HUES48 (cell line): ENCODE results near the gene ALOX5.
"Not testable (repeated sequence)": the region's sequence is repeated elsewhere in the genome, so short reads cannot be mapped to it uniquely, and the experiment has no call there.

Experiments used
- H3K27ac ChIP-seq: one replicate; pipeline ENCODE4 v1.7.0; 2013; ENCODE audit warnings: low read depth, low read length, inconsistent platforms
- H3K27me3 ChIP-seq: 2 replicates; pipeline ENCODE4 v1.6.1; 2013; ENCODE audit warnings: mild to moderate bottlenecking, low read length; ENCODE audit not compliant: control insufficient read depth, insufficient read depth
- H3K36me3 ChIP-seq: 2 replicates; pipeline ENCODE4 v1.6.1; 2013; ENCODE audit warnings: low read length; ENCODE audit not compliant: control insufficient read depth, insufficient read depth
- H3K4me1 ChIP-seq: 2 replicates; pipeline ENCODE4 v1.6.1; 2013; ENCODE audit warnings: mild to moderate bottlenecking, low read length; ENCODE audit not compliant: control insufficient read depth, insufficient read depth
- H3K4me3 ChIP-seq: 2 replicates; pipeline ENCODE4 v1.5.1; 2013; ENCODE audit warnings: mild to moderate bottlenecking, low read depth, low read length
- H3K9ac ChIP-seq: 2 replicates; pipeline ENCODE4 v1.6.1; 2013; ENCODE audit warnings: mild to moderate bottlenecking, low read depth, low read length, moderate library complexity
- H3K9me3 ChIP-seq: 2 replicates; pipeline ENCODE4 v1.6.1; 2013; ENCODE audit warnings: low read length; ENCODE audit not compliant: control insufficient read depth, insufficient read depth

Gene ALOX5

GRCh38 chr10:45473126-45473525 lies 99.1 kb downstream of the ALOX5 start:
- no peaks in the 10 kb centered on the region for H3K36me3 ChIP-seq

GRCh38 chr10:45476559-45476958 lies 102.5 kb downstream of the ALOX5 start:
- Histone ChIP-seq H3K27me3 (no peaks in the 10 kb centered on the region), H3K27ac (no peak overlapping the region), H3K9ac (no peak overlapping the region), H3K36me3 (no peaks in the 10 kb centered on the region), H3K9me3 (no peaks in the 10 kb centered on the region), H3K4me3 (no peak overlapping the region), H3K4me1 (peaks cover 7% of the 10 kb centered on the region)

More at GRCh38 chr10:45473126-45473525, 99.1 kb downstream of the ALOX5 start:
- Histone ChIP-seq H3K9me3 (no peaks in the 10 kb centered on the region), H3K27me3 (no peaks in the 10 kb centered on the region), H3K27ac (no peak overlapping the region), H3K4me3 (no peak overlapping the region), H3K9ac (no peak overlapping the region), H3K4me1 (peaks cover 12% of the 10 kb centered on the region)

GRCh38 chr10:45480294-45480693 lies 106.3 kb downstream of the ALOX5 start:
- H3K27me3 ChIP-seq, result no peaks in the 10 kb centered on the region
- no peaks in the 10 kb centered on the region for H3K36me3 ChIP-seq
- H3K4me3 ChIP-seq, result no peak overlapping the region
- no peaks in the 10 kb centered on the region for H3K4me1 ChIP-seq
- no peak overlapping the region for H3K27ac ChIP-seq
- no peak overlapping the region for H3K9ac ChIP-seq
- H3K9me3 ChIP-seq, result no peaks in the 10 kb centered on the region

GRCh38 chr10:45481100-45481499 lies 107.1 kb downstream of the ALOX5 start:
- H3K36me3 ChIP-seq, H3K27me3 ChIP-seq, H3K4me3 ChIP-seq, H3K9ac ChIP-seq, H3K4me1 ChIP-seq, H3K9me3 ChIP-seq, H3K27ac ChIP-seq: not testable (repeated sequence)

- Histone ChIP-seq H3K27ac (no peak overlapping the region), H3K36me3 (no peaks in the 10 kb centered on the region)
Observed at GRCh38 chr10:45483002-45483401, 109.0 kb downstream of the ALOX5 start.

GRCh38 chr10:45487735-45488134 lies 113.7 kb downstream of the ALOX5 start:
- Histone ChIP-seq H3K36me3 (no peaks in the 10 kb centered on the region), H3K27me3 (no peaks in the 10 kb centered on the region), H3K9me3 (no peaks in the 10 kb centered on the region; the same call in 1 of the 2 replicates), H3K4me3 (no peak overlapping the region), H3K9ac (no peak overlapping the region), H3K27ac (no peak overlapping the region), H3K4me1 (no peaks in the 10 kb centered on the region)

More at GRCh38 chr10:45483002-45483401, 109.0 kb downstream of the ALOX5 start:
- no peaks in the 10 kb centered on the region for H3K4me1 ChIP-seq
- no peak overlapping the region for H3K9ac ChIP-seq
- H3K9me3 ChIP-seq, result no peaks in the 10 kb centered on the region
- no peak overlapping the region for H3K4me3 ChIP-seq
- H3K27me3 ChIP-seq, result no peaks in the 10 kb centered on the region

- Histone ChIP-seq H3K27me3 (no peaks in the 10 kb centered on the region), H3K27ac (no peak overlapping the region), H3K4me1 (no peaks in the 10 kb centered on the region), H3K9me3 (no peaks in the 10 kb centered on the region; the same call in 1 of the 2 replicates), H3K4me3 (no peak overlapping the region), H3K36me3 (no peaks in the 10 kb centered on the region), H3K9ac (no peak overlapping the region)
Observed at GRCh38 chr10:45488365-45488764, 114.3 kb downstream of the ALOX5 start.

- Histone ChIP-seq H3K9me3 (peaks cover 1% of the 10 kb centered on the region; the same call in 1 of the 2 replicates), H3K9ac (no peak overlapping the region), H3K27ac (no peak overlapping the region), H3K4me3 (no peak overlapping the region), H3K4me1 (no peaks in the 10 kb centered on the region), H3K27me3 (no peaks in the 10 kb centered on the region), H3K36me3 (no peaks in the 10 kb centered on the region)
Observed at GRCh38 chr10:45490277-45490676, 116.3 kb downstream of the ALOX5 start.

GRCh38 chr10:45491061-45491460 lies 117.0 kb downstream of the ALOX5 start:
- Histone ChIP-seq H3K4me1 (no peaks in the 10 kb centered on the region), H3K4me3 (no peak overlapping the region), H3K27me3 (no peaks in the 10 kb centered on the region), H3K27ac (no peak overlapping the region), H3K9me3 (peaks cover 3% of the 10 kb centered on the region; the same call in 1 of the 2 replicates), H3K9ac (no peak overlapping the region), H3K36me3 (no peaks in the 10 kb centered on the region)
